C4-2B (cell line): ENCODE measurements around the gene PTPRS.

ENCODE experiments used
- ZFX ChIP-seq: fragments of 450-650 bp; IDR thresholded peaks from 2 replicates; pipeline ENCODE4 v1.6.1; 2017
- TF ChIP-seq, protein P1 (sequence below): fragments of 450-650 bp; conservative IDR thresholded peaks from 2 replicates; pipeline ENCODE4 v1.5.1; 2017; ENCODE audit warnings: mild to moderate bottlenecking

DNA sequence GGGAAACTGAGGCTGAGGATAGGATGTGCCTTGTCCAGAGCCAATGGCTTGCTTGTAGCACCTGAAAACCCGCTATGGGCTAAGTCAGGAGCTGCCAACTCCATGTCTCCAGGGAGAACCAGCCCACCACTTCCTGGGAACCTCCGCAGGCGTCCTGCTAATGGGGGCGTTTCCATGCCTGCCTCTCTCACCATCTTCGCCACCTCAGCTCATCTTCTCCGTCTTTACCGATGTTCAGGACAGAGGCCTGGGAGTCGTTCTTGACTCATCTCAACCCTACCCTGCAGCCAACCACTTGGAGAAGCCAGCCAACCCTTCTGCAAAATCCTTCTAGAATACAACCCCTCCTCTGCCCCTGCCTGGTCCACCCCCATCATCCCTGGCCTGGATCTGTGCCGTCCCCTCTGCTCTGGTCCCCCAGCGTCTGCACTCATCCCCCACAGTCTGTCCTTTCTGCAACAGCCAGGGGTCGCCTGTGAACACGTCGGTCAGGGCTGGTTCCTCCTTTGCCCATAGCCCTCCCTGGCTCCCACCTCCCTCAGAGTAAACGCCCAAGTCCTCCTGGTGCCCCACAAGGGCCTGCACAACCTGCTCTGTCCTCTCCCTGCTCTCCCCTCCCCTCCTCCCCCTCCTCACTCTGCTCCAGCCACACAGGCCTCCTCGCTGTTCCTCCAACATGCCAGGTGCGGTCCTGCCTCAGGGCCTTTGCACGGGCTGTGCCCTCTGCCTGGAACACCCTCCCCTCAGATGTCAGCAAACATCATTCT is 31.0 kb downstream of the PTPRS start:
- TF ChIP-seq, protein P1, sequence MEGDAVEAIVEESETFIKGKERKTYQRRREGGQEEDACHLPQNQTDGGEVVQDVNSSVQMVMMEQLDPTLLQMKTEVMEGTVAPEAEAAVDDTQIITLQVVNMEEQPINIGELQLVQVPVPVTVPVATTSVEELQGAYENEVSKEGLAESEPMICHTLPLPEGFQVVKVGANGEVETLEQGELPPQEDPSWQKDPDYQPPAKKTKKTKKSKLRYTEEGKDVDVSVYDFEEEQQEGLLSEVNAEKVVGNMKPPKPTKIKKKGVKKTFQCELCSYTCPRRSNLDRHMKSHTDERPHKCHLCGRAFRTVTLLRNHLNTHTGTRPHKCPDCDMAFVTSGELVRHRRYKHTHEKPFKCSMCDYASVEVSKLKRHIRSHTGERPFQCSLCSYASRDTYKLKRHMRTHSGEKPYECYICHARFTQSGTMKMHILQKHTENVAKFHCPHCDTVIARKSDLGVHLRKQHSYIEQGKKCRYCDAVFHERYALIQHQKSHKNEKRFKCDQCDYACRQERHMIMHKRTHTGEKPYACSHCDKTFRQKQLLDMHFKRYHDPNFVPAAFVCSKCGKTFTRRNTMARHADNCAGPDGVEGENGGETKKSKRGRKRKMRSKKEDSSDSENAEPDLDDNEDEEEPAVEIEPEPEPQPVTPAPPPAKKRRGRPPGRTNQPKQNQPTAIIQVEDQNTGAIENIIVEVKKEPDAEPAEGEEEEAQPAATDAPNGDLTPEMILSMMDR: no peak
- no peak for TF ChIP-seq ZFX
